Mesenchymal stem cell (in vitro differentiated cells and primary cell): ENCODE measurements around the gene LTF.

ENCODE experiments used
- DNase-seq: peaks from one replicate; pipeline ENCODE4 v3.0.0-alpha.2; 2013
- H2AFZ ChIP-seq: one replicate; pipeline ENCODE4 v1.6.1; 2013; ENCODE audit warnings: low read depth, mild to moderate bottlenecking, control low read depth, inconsistent platforms, low read length, moderate library complexity
- H2AK5ac ChIP-seq: 2 replicates; pipeline ENCODE4 v1.6.1; 2013; ENCODE audit warnings: low read length, moderate library complexity, mild to moderate bottlenecking, inconsistent platforms; ENCODE audit not compliant: severe bottlenecking
- H2BK120ac ChIP-seq: one replicate; pipeline ENCODE4 v1.6.1; 2013; ENCODE audit warnings: low read depth, mild to moderate bottlenecking, inconsistent platforms, low read length, moderate library complexity
- H2BK12ac ChIP-seq, 2 experiments: one replicate each; pipeline ENCODE4 v1.6.1; 2013; ENCODE audit warnings: inconsistent platforms in 2 of 2, low read length in 2 of 2, mild to moderate bottlenecking in 2 of 2, moderate library complexity in 2 of 2, control low read depth in 1 of 2
- H2BK15ac ChIP-seq: one replicate; pipeline ENCODE4 v1.6.1; 2013; ENCODE audit warnings: mild to moderate bottlenecking, low read depth, inconsistent platforms; ENCODE audit not compliant: poor library complexity, severe bottlenecking
- H2BK5ac ChIP-seq: 2 replicates; pipeline ENCODE4 v1.6.1; 2013; ENCODE audit warnings: low read depth, mild to moderate bottlenecking, low read length, control low read depth, inconsistent platforms; ENCODE audit not compliant: poor library complexity, severe bottlenecking
- H3K14ac ChIP-seq, 2 experiments: one replicate each; pipeline ENCODE4 v1.6.1; 2013; ENCODE audit warnings: inconsistent platforms in 2 of 2, low read length in 2 of 2, control low read depth in 1 of 2, mild to moderate bottlenecking in 1 of 2, moderate library complexity in 1 of 2
- H3K18ac ChIP-seq, 2 experiments: one replicate each; pipeline ENCODE4 v1.6.1; 2013; ENCODE audit warnings: inconsistent platforms in 2 of 2, low read length in 2 of 2, control low read depth in 1 of 2, low read depth in 1 of 2, mild to moderate bottlenecking in 1 of 2
- H3K23ac ChIP-seq, 2 experiments: one replicate each; pipeline ENCODE4 v1.6.1; 2013; ENCODE audit warnings: inconsistent platforms in 2 of 2, low read length in 2 of 2, mild to moderate bottlenecking in 2 of 2, moderate library complexity in 2 of 2, control low read depth in 1 of 2
- H3K27ac ChIP-seq: 2 replicates; pipeline ENCODE4 v1.5.1; 2013; ENCODE audit warnings: mild to moderate bottlenecking, moderate library complexity, low read length, control low read depth, inconsistent platforms; ENCODE audit not compliant: poor library complexity, severe bottlenecking
- H3K27me3 ChIP-seq, 2 experiments: 2 replicates each; pipeline versions ENCODE4 v1.6.1 to v1.7.0; 2013; ENCODE audit warnings: low read length in 2 of 2, mild to moderate bottlenecking in 2 of 2, moderate library complexity in 2 of 2, control low read depth in 1 of 2, inconsistent platforms in 1 of 2; ENCODE audit not compliant: control insufficient read depth in 1 of 2, insufficient read depth in 1 of 2
- H3K36me3 ChIP-seq, 2 experiments: 2 replicates each; pipeline versions ENCODE4 v1.6.1 to v1.7.0; 2013; ENCODE audit warnings: low read length in 2 of 2, control low read depth in 1 of 2, inconsistent platforms in 1 of 2, low read depth in 1 of 2, mild to moderate bottlenecking in 1 of 2; ENCODE audit not compliant: insufficient read depth in 2 of 2, control insufficient read depth in 1 of 2
- H3K4ac ChIP-seq, 2 experiments: one replicate each; pipeline ENCODE4 v1.6.1; 2013; ENCODE audit warnings: inconsistent platforms in 2 of 2, low read length in 2 of 2, mild to moderate bottlenecking in 2 of 2, moderate library complexity in 2 of 2, control low read depth in 1 of 2, low read depth in 1 of 2
- H3K4me1 ChIP-seq: 2 replicates; pipeline ENCODE4 v1.6.1; 2013; ENCODE audit warnings: low read depth, low read length, control low read depth; ENCODE audit not compliant: control insufficient read depth, insufficient read depth
- H3K4me2 ChIP-seq: 2 replicates; pipeline ENCODE4 v1.6.1; 2013; ENCODE audit warnings: low read length, mild to moderate bottlenecking, inconsistent platforms; ENCODE audit not compliant: poor library complexity, severe bottlenecking
- H3K4me3 ChIP-seq, 2 experiments: 2 replicates each; pipeline versions ENCODE4 v1.5.1 to v1.7.0; 2013; ENCODE audit warnings: low read length in 2 of 2, mild to moderate bottlenecking in 2 of 2, control low read depth in 1 of 2, low read depth in 1 of 2; ENCODE audit not compliant: insufficient read depth in 1 of 2
- H3K79me1 ChIP-seq: replicated peaks from 2 replicates; pipeline ENCODE4 v1.6.1; 2013; ENCODE audit warnings: mild to moderate bottlenecking, control low read depth, low read length, inconsistent platforms; ENCODE audit not compliant: poor library complexity, severe bottlenecking
- H3K9ac ChIP-seq: 2 replicates; pipeline ENCODE4 v1.7.0; 2013; ENCODE audit warnings: mild to moderate bottlenecking, low read length, moderate library complexity
- H3K9me3 ChIP-seq: 2 replicates; pipeline ENCODE4 v1.7.0; 2013; ENCODE audit warnings: mild to moderate bottlenecking, low read length; ENCODE audit not compliant: control insufficient read depth
- H4K8ac ChIP-seq: one replicate; pipeline ENCODE4 v1.6.1; 2013; ENCODE audit warnings: inconsistent platforms, mild to moderate bottlenecking, low read length, moderate library complexity
- H4K91ac ChIP-seq: one replicate; pipeline ENCODE4 v1.6.1; 2013; ENCODE audit warnings: mild to moderate bottlenecking, low read length, inconsistent platforms
- WGBS: methylation state at CpG from one replicate; pipeline ENCODE4 v1.1.7; 2013; ENCODE audit warnings: mixed read lengths; 5-methylcytosine and 5-hydroxymethylcytosine counted together

The LTF gene

GRCh38 chr3:46479696-46480095 is 15.0 kb upstream of the LTF start:
- Histone ChIP-seq H3K14ac (no peak overlapping the region), H2BK15ac (no peak overlapping the region)

DNA sequence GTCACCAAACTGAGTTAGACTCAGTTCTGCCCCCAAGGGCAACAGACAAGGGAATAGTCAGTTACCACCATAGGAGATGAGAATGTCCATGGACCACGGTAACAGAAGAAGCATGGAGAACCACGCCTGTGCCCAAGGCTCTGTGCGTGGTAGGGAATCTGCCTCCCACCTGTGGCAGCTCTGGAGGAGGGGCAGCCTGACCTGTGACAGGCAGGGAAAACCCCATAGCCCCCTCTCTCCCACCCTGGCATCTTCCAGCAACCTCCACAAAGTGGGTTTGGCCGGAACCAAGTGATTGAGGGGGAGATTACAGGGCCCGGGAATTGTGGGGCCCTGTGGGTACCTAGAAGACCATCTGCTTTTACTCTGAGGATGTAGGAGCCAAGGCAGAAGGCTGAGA is 14.3 kb upstream of the LTF start:
- H3K9me3 ChIP-seq: peaks cover 21% of the 10 kb centered on the region
- no peak overlapping the region for H2BK15ac ChIP-seq
- peaks cover 31 to 66% of the 10 kb centered on the region in 2 experiments for H3K27me3 ChIP-seq
- H2AFZ ChIP-seq: no peak overlapping the region
- H3K9ac ChIP-seq: no peak overlapping the region
- H3K27ac ChIP-seq: no peak overlapping the region
- H3K4me1 ChIP-seq: no peaks in the 10 kb centered on the region
- H3K18ac ChIP-seq: no peak overlapping the region
- no peak for DNase-seq
- H2BK12ac ChIP-seq: no peak overlapping the region
- H3K14ac ChIP-seq: no peak overlapping the region
- no peak overlapping the region for H2BK5ac ChIP-seq
- no peak overlapping the region for H4K8ac ChIP-seq
- H4K91ac ChIP-seq: no peak overlapping the region
- WGBS: 95% methylated on average over 5 of the region's 5 CpGs
- no peak overlapping the region for H3K4me2 ChIP-seq
- H3K4ac ChIP-seq: no peak overlapping the region
- H2AK5ac ChIP-seq: no peak overlapping the region
- H3K23ac ChIP-seq: no peak overlapping the region
- H3K4me3 ChIP-seq: no peak overlapping the region
- H2BK120ac ChIP-seq: no peak overlapping the region
- no peaks in the 10 kb centered on the region for H3K79me1 ChIP-seq
- H3K36me3 ChIP-seq: no peaks in the 10 kb centered on the region

More at GRCh38 chr3:46479696-46480095, 15.0 kb upstream of the LTF start:
- no peak overlapping the region for H3K18ac ChIP-seq
- H2BK12ac ChIP-seq: no peak overlapping the region
- no peak overlapping the region for H3K9ac ChIP-seq
- H2AFZ ChIP-seq: no peak overlapping the region
- H2BK5ac ChIP-seq: no peak overlapping the region
- H4K91ac ChIP-seq: no peak overlapping the region
- no peak overlapping the region for H3K23ac ChIP-seq
- H3K36me3 ChIP-seq: no peaks in the 10 kb centered on the region
- no peak overlapping the region for H3K27ac ChIP-seq
- H3K4me3 ChIP-seq: no peak overlapping the region
- no peaks in the 10 kb centered on the region for H3K79me1 ChIP-seq
- no peak overlapping the region for H3K4ac ChIP-seq
- peaks cover 14% of the 10 kb centered on the region for H3K9me3 ChIP-seq
- H3K4me1 ChIP-seq: peaks cover under 1% of the 10 kb centered on the region
- WGBS: 88% methylated on average over 5 of the region's 5 CpGs
- DNase-seq: no peak
- H3K27me3 ChIP-seq: peaks cover 31 to 65% of the 10 kb centered on the region in 2 experiments
- H2BK120ac ChIP-seq: no peak overlapping the region
- H3K4me2 ChIP-seq: no peak overlapping the region
- H4K8ac ChIP-seq: no peak overlapping the region
- no peak overlapping the region for H2AK5ac ChIP-seq

DNA sequence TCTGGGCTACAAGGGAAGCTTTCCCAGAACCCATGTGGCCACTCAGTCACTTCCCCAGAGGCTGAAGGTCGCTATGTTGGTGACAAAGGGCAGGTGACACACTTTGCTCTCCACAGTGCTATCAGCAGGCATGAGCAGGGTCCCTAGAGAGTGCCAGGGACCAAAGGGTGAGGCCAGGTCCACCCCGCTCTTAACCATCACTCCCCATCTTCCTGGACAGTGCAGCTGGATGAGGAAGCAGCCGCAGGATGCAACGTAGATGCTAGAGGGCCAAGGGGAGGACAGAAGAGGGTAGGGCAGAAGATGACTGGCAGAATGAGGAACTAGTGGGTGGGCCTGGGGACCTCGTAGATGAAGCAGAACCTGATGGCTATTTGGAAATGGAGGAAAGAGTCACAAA is 13.6 kb upstream of the LTF start:
- no peaks in the 10 kb centered on the region for H3K79me1 ChIP-seq
- no peak overlapping the region for H3K27ac ChIP-seq
- no peak overlapping the region for H4K8ac ChIP-seq
- H2AK5ac ChIP-seq: no peak overlapping the region
- H3K9me3 ChIP-seq: peaks cover 23% of the 10 kb centered on the region
- H3K4me1 ChIP-seq: no peaks in the 10 kb centered on the region
- no peak for DNase-seq
- H3K4ac ChIP-seq: no peak overlapping the region
- no peak overlapping the region for H2AFZ ChIP-seq
- H2BK5ac ChIP-seq: no peak overlapping the region
- no peak overlapping the region for H3K23ac ChIP-seq
- peaks cover 34 to 68% of the 10 kb centered on the region in 2 experiments for H3K27me3 ChIP-seq
- H2BK12ac ChIP-seq: no peak overlapping the region
- no peaks in the 10 kb centered on the region for H3K36me3 ChIP-seq
- no peak overlapping the region for H3K9ac ChIP-seq
- H3K14ac ChIP-seq: no peak overlapping the region
- 88% methylated on average over 5 of the region's 5 CpGs for WGBS
- no peak overlapping the region for H3K4me2 ChIP-seq
- H2BK120ac ChIP-seq: no peak overlapping the region
- no peak overlapping the region for H4K91ac ChIP-seq
- H3K4me3 ChIP-seq: no peak overlapping the region
- H3K18ac ChIP-seq: no peak overlapping the region
- no peak overlapping the region for H2BK15ac ChIP-seq

DNA sequence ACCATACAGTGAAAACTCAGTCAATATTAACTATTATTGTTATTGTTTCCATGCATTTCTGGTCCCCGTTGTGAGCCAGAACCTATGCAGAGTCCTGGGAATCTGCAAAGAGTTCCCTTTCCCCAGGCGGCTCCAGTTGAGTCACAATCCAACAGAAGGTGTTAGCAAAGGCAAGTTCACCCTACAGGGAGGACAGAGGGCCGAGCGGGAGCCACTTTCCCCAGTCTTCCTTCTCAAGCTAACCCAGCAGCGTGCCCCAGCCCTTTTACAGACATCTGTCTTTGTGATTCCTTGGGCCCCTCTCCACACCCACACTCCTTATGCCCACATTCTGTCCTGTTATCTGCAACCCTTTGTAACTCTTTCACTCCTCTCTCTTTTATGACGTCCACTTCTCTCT is 13.1 kb upstream of the LTF start:
- Histone ChIP-seq H3K14ac (no peak overlapping the region), H3K18ac (no peak overlapping the region), H3K4me2 (no peak overlapping the region), H3K36me3 (no peaks in the 10 kb centered on the region), H2BK120ac (no peak overlapping the region), H2BK15ac (no peak overlapping the region), H3K4me1 (no peaks in the 10 kb centered on the region), H3K4ac (no peak overlapping the region), H2AK5ac (no peak overlapping the region), H3K4me3 (no peak overlapping the region), H3K27me3 (peaks cover 39 to 73% of the 10 kb centered on the region in 2 experiments), H2AFZ (no peak overlapping the region), H4K8ac (no peak overlapping the region), H3K23ac (no peak overlapping the region), H2BK12ac (no peak overlapping the region), H3K27ac (no peak overlapping the region), H3K9me3 (peaks cover 23% of the 10 kb centered on the region), H3K79me1 (no peaks in the 10 kb centered on the region), H2BK5ac (no peak overlapping the region), H3K9ac (no peak overlapping the region), H4K91ac (no peak overlapping the region)
- 88% methylated on average over 6 of the region's 6 CpGs for WGBS
- DNase-seq: no peak
